UCSD-AML1 (cell line): ENCODE data around the gene CSH1.
"Not testable (repeated sequence)": the region's sequence is repeated elsewhere in the genome, so short reads cannot be mapped to it uniquely, and the experiment has no call there.

Experiments used
- DNase-seq: peaks from one replicate; lab custom pipeline; 2025; ENCODE audit not compliant: unreplicated experiment; lab: John Stamatoyannopoulos, UW

Gene CSH1

DNA sequence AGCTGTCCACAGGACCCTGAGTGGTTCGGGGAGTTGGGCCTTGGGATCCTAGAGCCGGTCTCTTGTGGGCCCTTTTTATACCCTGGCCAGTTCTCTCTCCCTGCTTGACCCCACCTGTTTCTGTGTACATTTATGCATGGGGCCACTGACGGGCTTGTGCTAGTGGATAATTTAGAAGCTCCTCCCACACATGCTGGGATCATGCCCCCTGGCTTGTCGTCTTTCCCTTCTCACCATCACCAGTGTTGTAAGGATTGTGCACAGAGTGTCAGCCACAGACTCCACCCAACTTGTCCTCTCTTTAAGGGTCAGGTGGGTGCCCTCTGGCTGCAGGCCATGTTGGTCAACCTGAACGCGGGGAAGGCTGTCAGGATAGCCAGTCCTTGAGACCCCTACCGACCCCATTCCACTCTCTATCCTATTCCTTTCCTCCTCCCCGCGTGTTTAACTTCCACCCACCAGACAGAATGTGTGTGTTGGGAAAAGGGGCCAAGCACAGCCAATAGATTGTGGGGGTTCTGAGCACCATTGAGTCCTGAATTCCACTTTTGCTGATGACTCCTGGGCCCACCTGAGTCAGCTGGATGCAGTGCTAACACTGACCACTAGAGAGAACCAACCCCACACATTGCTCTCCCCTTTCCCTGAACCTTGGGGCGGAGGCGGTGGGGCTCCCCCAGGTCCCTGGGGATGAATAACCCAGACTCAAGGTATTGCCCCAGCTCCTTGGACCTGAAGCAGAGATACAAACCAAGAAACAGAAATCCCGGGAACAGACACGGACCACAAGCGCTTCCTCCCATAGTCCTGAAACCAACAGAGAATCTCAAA lies at the start of gene CSH1:
CSH1 (minus strand) TSS at position 51 of the 831 bp plus-strand sequence. CDS start 63 bp downstream, outside the sequence.
- not testable (repeated sequence) for DNase-seq

DNA sequence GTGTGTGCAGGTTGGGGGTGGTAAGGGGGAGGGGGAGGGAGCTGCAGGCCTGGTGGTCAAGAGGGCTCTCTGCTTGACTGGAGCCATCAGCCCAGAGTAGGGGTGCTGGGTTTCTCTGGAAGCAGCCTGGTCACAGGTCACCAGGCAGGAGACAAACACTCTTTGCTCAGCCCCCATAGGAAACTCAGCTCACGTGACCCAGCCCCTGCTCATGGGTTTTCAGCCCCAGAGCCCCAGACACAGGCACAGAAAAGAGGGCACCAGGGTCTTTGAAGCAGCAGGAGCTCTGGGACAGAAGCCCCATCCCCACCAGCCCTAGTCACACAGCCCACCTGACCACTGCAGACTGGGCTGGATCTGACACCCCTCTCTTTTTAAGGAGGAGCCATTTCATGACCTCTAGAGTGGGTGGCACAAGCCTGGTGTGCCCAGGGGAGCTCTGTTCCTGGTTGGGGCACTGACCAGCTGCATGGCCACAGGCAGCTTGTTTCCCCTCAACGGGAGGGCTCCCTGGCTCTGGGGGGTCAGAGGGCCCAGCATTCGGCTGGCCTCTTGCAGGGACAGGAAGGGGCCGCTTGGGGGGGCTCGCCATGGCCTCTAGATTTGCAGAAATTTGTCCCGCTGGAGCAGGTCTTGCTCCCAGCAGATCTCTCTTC lies 49.5 kb upstream of the CSH1 start:
- DNase-seq: peak; percentile 60

DNA sequence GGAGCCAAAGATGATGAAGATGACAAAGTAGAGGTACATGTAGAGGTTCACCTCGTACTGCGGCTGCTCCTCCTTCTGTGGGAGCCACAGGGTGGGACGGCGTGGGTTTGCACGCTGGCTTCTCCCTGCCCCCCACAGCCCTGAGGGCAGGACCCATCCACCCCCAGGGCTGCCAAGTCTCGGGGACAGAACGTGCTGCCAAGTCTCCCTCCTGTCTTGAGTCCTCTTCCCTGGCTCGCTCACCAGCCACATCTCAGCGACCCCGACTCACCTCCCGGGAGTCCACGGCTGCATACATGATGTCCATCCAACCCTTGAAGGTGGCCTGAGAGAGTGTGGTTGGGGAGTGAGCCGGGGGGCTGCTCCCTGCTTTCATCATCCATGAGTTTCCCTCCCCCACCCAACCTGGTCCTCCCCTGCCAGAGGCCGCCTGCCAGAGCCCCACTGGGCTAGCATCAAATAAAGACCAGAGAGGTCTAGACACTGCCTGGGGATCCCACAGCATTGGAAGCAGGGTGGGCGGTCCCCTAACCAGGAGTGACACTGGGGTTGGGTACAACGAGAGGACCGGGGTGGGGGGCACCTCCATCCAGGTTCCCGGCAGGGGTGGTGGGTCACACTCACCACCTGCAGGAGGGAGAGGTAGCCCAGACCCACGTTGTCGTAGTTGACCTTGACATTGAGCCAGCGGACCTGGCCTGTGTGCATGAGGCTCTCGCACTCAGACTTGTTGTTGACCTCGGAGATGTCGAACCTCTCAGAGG lies 48.5 kb upstream of the CSH1 start:
- DNase-seq: no peak

DNA sequence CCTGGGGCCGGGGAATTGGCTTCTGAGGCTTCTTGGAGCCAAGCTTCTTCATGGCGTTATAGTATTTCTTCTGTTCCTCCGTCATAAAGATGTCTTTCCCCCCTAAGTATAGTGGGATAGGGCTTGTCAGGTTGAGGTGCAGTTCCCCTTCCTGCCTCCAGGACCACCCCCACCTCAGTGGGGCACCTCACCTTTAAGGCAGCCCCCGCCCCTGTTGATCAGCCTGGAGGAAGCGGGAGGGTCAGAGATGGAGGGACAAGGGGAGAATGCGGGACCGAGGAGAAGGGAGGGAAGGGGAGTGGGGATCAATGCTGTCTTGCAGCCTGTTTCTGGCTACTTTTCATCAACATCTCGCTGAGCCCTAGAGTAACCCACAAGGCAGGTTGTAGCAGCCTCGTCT lies 47.4 kb upstream of the CSH1 start:
- DNase-seq: no peak

DNA sequence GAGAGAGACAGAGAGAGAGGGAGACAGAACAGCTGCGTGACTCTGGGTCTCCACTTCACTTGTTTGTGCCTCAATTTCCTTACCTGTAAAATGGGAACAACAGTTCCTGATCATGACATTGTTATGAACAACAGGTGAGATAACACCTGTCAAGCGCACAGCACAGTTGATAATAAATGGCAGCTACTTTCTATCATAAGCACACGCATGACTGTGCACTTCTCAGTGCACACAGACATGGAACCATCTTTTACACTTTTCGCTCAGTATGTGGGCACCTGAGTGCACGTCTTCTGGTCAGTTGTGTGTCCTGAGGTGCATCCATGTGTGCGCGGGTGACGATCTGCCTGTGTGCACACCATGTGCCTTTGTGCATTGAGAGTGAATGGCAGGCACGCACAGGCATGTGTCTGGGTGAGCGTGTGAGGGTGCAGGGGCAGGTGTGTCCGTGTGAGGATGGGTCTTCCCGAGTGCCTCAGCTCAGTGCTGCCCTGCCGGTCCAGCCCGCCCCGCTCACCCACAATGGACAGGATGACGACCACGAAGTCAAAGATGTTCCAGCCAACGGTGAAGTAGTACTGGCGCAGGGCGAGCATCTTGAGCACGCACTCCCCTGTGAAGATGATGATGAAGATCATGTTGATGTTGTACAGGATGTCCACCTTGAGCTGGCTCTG lies 46.1 kb upstream of the CSH1 start:
- DNase-seq: no peak

DNA sequence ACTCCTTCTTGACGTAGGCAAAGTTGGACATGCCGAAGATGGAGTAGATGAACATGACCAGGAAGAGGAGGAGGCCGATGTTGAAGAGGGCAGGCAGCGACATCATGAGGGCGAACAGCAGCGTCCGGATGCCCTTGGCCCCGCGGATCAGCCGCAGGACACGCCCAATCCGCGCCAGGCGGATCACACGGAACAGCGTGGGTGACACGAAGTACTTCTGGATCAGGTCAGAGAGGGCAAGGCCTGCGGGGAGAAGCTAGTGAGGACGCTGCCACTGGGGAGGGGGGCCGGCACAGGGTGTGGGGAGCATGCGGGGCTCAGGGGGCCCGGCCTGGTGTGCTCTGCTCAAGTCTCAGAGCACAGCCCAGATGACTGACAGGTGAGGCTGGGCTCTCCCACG lies 45.4 kb upstream of the CSH1 start:
- no peak for DNase-seq

DNA sequence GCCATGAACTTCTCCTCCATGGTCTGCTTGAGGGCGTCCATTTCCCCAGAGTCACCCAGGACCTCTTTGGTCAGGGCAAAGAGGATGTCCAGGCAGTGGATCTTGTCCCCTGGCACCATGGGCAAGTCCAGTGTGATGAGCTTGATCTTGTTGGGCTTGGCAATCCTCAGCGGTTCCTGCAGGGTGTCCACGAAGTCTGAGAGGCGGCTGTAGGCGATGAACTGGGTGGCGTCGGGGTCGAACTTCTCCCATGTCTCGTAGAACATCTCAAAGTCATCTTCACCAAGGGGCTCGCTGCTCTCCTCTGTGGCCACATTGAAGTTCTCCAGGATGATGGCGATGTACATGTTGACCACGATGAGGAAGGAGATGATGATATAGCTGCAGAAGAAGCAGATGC lies 44.8 kb upstream of the CSH1 start:
- DNase-seq: no peak

DNA sequence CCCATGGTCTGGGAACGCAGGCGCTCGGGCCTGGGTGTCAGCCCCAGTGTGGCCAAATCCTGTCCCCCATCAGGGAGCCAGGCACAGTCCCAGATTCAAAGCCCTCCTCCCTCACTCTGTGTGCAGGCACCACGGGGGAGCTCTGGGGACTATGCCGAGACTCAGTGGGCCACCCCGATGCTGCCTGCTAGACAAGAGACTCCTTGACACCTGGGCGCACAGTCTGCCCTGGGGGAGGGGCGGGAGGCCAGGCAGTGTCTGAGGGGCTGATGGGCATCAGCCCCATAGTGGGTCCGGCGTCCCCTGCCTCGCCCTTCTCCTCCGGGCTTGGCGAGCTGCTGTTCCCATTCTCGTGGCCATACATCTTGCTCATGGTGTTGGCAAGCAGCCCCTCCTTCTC lies 44.2 kb upstream of the CSH1 start:
- DNase-seq: no peak

DNA sequence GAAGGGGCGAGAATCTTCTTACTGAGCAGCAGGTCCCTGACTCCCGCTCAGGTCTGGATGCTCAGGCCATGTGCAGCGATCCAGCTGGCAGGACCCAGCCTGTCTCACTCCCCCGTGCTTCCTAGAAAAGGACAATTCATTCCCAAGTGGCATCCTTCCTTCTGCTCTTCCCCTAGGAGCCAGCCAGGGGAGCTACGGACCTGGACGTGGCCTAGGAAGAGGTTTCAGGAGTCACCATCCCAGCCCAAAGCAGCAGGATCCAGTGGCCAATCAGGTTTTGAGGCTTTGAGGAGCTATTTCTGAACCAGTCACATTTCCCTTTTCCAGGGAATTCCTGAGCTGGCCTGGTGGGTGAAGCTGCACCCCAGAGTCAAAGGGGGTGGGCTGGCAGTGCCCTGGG lies 43.5 kb upstream of the CSH1 start:
- DNase-seq: no peak

DNA sequence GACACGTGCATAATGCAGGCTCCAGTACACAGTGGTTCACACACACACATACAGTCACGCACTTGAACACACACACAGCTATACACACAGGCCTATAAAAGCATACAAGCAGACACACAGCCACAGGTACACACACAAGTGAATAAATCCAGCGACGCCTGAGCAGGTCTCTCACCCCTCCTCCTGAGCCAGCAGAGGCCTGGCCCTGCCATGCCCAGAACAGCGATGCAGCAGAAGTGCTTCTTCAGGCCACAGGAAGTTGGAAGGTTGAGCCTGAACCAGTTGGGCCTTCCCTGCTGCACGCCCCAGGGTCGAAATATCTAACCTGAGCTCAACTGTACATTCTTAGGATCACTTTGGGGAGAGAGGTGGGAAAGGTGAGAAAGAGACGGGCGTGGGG lies 43.0 kb upstream of the CSH1 start:
- no peak for DNase-seq

DNA sequence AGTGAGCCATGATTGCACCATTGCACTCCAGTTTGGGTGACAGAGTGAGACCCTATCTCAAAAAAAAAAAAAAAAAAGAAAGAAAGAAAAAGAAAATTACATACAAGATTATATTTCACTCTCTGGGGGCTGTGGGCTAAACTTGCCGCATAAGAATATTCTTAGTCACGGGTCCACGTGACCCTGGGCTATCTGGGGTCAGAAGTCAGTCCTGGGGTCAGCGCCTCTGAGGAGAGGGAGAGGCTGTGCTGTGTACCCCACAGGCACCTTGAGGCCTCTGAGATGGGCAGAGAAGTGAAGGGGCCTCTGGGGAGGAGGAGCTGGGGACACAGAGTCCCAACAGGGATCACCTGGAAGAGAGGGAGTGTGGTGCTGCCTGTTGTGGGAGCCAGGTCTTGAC lies 41.5 kb upstream of the CSH1 start:
- DNase-seq: no peak

DNA sequence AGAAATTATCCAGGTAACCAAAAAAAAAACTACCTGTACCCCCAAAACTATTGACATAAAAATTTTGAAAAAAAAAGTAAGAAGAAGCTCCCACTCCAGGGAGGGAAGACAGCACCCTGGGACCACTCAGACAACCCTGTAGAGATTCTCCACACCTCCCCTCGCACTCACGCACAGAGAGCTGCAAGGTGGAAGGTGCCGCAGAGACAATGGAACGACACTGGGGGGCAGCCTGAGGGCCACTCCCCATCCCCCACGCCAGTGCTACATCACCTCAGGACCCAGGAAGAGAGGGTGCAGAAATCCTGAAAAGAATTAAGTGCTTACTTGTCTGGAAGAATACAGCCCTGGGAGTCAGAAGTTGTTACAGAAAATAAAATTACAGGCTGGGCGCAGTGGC lies 40.9 kb upstream of the CSH1 start:
- no peak for DNase-seq

DNA sequence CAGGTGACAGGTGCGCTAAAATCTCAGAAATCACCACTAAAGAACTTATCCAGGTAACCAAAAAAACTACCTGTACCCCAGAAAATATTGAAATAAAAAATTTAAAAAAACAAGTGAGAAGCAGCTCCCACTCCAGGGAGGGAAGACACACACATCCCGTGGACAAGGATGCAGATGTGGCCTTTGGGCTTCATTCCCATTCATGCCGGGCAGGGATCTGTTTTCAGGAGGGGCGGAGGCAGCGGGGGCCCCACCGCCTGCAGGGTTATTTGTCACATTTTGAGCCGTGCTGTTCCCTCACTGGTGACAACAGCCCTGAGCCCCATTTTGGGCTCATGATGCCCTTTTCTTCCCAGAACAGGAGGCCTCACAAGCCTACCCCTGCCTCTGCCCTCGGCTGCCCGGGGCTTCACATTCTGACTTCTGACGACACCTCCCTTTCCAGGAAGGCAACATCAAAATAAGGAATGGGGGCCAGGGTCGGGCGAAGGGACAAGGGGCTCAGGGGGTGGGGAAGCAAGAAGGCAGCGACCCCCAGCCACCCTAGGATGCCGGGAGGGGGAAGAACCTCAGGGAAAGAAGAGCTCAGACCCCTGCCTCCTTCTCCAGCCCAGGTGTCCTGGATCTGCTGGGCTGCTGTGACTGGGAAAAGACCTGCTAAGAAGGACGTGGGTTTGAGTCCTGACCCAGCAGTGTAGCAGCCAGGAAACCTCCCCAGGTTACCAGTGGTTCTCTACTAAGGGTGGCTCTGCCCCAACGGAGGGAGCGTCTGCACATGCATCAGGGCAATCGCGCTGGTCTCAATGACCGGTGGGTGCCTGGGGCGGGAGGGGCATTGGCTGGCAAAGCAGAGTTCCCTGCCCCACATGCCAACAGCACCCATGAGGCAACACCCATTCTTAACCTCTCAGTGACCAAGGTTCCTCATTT lies 38.1 kb upstream of the CSH1 start:
- no peak for DNase-seq

DNA sequence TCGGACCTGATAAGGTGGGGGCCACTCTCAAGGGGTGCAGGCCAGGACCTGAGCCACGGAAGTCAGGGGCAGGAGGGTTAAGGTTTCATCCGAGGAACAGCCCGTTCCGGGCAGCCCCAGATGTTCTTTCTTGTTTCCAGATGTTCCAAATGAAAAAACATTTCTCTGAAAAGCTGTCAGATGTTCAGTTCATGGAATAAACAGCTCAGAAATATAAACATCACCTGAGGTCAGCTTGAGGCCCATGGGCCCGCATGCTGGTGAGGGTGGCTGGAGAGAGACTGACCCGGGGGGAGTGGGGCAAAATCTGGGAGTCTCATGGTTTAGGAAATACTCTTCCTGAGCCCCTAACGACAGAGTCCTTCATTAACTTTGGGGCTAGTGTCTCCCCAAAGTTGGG lies 37.2 kb upstream of the CSH1 start:
- no peak for DNase-seq

DNA sequence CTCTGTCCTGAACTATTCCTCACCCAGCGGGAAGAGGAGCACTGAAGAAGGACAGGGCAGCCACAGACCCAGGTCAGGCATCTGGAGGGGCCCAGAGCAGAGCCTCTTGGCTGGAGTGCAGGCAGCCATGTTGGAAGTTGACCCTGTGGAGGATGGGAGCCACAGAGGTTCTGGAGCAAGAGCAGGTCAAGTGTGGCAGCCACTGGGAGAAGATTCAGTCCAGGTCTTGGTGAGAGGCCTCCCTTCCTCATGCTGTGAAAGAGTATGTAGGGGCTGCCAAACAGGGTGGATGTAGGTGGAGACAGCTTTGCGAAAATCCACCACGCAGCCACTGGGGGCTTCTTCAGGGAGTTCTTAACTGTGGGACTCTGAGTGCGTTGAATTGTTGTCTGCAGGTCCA lies 36.3 kb upstream of the CSH1 start:
- no peak for DNase-seq

DNA sequence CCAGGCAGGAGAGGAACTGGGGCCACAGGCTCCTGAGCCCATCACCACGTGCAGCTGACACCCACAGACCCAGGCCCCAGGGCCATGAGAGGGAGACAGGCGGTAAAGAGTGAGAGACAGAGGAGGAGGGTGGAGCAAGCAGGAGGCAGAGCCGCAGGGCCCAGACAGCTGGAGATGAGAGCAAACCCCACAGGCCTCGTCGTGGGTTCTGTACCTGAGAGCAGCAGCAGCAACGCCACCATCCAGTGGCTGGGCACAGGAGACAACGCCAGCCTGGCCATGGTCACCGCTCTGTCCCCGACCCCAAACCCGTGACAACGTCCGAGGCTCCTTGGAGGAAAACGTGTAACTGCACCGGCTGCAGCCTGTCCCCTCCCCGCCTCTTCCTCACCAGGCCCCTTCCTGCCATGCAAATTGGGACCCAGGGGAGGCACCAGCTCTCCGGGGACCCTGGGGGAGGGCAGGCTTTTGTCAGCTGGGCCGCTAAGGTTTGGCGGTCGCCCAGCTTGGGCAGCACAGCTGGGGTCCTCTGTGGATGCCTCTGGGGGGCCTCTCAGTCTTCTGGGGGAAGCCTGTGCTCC lies 35.7 kb upstream of the CSH1 start, which contains the start of gene CD79B:
CD79B (minus strand) TSS at position 351 of the 581 bp plus-strand sequence; CDS start at position 281, 70 bp downstream.
- peak; percentile 58 for DNase-seq

DNA sequence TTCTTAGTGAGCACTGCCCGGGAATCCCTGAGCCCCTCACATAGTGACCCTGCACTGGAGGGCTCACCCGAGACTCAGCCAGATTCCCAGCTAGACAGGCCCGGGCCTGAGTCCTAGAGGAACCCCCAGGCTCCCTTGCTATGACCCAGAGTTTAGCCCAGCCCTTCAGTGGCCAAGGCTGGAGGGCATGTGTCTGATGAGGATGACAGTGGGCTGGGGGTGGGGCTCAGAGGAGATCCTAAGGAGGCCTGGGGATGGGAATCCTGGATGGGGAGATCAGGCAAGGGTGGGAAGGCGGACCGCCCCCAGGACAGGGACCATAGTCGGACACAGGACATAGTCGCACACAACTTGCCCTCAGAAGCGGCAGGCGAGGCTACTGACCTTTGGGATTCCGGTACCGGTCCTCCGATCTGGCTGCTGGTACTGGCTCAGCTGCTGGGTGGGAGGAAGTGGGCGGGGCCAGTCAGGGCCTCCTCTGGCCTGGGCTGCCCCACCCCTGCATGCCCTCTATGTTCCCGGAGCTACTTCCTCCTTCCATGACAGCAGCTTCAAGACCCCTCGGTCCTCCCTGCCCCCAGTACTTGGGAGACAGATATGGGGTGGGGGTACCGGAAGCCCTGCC lies 34.7 kb upstream of the CSH1 start:
- DNase-seq: peak; percentile 75

DNA sequence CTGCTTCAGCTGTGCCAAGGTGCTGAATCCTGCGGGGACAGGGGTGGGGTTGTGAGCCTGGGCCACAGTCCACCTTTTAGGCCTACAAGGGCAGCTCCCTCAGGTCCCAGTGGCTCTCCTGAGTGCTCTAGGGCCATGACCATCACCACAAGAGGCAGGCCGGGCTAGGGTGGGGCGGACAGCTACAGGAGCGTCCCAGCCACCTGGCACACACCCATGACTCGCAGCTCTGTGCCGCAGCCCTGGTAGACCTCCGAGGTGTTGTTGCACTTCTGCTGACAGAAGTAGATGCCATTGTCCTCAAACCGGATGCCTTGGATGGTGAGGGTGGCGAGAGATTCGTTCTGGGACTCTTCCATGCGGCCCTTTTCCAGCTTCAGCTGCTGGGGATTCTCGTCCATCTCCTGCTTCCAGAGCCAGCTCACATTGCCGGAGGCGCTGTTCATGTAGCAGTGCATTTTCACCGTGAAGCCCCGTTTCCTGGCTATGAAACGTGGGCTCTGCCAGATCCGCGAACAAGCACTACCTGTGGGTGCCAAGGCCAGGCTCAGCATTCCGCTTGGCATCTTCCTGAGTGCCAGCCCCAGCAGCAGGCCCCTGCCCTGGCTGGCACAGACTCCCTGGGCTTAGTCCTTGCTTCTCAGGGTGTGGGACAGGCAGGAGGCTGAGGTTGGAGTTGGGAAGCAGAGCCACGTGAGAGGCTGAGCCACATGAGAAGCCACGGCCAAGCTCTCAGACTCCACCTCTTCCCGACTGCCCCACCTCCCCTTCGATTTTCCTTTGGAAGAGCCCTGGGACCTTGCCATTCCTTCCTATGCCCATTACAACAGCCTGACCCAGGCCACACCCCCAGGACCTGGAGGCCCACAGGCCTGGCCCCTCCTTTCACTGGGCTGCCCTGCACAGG lies 33.7 kb upstream of the CSH1 start:
- no peak for DNase-seq
